Measurements from ENCODE around the gene SHB. TPM values are rescaled to one million over a fixed set of nuclear protein-coding genes. Genes with fewer than 3 reads are reported as not detected.

The SHB gene
- total RNA-seq, 1 experiment from 2014 or later: 12.2 TPM

- no peak for TF ChIP-seq CBFB (CRISPR knock-in tag; IDR thresholded peaks at IDR 0.05; ENCODE audit: low read depth)
- no peak for TF ChIP-seq SMAD4 (CRISPR knock-in tag; IDR thresholded peaks at IDR 0.05)
- TF ChIP-seq, protein P1, sequence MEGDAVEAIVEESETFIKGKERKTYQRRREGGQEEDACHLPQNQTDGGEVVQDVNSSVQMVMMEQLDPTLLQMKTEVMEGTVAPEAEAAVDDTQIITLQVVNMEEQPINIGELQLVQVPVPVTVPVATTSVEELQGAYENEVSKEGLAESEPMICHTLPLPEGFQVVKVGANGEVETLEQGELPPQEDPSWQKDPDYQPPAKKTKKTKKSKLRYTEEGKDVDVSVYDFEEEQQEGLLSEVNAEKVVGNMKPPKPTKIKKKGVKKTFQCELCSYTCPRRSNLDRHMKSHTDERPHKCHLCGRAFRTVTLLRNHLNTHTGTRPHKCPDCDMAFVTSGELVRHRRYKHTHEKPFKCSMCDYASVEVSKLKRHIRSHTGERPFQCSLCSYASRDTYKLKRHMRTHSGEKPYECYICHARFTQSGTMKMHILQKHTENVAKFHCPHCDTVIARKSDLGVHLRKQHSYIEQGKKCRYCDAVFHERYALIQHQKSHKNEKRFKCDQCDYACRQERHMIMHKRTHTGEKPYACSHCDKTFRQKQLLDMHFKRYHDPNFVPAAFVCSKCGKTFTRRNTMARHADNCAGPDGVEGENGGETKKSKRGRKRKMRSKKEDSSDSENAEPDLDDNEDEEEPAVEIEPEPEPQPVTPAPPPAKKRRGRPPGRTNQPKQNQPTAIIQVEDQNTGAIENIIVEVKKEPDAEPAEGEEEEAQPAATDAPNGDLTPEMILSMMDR (IDR thresholded peaks at IDR 0.05): no peak; the same call in 1 of the 2 replicates
- no peak; the same call in 1 of the 2 replicates for TF ChIP-seq FOXP1 (CRISPR knock-in tag; IDR thresholded peaks at IDR 0.05; ENCODE audit: borderline replicate concordance)
- TF ChIP-seq CREB1 (CRISPR knock-in tag; IDR thresholded peaks at IDR 0.05): no peak
- no peak for TF ChIP-seq HMGXB4 (CRISPR knock-in tag; IDR thresholded peaks at IDR 0.05)
- peak; percentile 77; the same call in 1 of the 2 replicates for TF ChIP-seq ZNF281 (CRISPR knock-in tag; IDR thresholded peaks at IDR 0.05)
- TF ChIP-seq, protein P2, sequence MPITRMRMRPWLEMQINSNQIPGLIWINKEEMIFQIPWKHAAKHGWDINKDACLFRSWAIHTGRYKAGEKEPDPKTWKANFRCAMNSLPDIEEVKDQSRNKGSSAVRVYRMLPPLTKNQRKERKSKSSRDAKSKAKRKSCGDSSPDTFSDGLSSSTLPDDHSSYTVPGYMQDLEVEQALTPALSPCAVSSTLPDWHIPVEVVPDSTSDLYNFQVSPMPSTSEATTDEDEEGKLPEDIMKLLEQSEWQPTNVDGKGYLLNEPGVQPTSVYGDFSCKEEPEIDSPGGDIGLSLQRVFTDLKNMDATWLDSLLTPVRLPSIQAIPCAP (CRISPR knock-in tag; IDR thresholded peaks at IDR 0.05): no peak
- peak; percentile 92 for TF ChIP-seq TEAD4 (CRISPR knock-in tag; IDR thresholded peaks at IDR 0.05)
- TF ChIP-seq FOXK1 (CRISPR knock-in tag; IDR thresholded peaks at IDR 0.05): peak; percentile 51; the same call in 1 of the 2 replicates
- TF ChIP-seq PRRX2 (CRISPR knock-in tag; IDR thresholded peaks at IDR 0.05): no peak
- TF ChIP-seq ZNF423 (CRISPR knock-in tag; IDR thresholded peaks at IDR 0.05): peak; percentile 56; the same call in 1 of the 2 replicates
- no peak for TF ChIP-seq ATF1 (CRISPR knock-in tag; IDR thresholded peaks at IDR 0.05)
- peak; percentile 99 for TF ChIP-seq TEAD1 (CRISPR knock-in tag; IDR thresholded peaks at IDR 0.05)
- TF ChIP-seq KAT7 (CRISPR knock-in tag; IDR thresholded peaks at IDR 0.05; ENCODE audit: borderline replicate concordance): no peak
- TF ChIP-seq ZNF138 (CRISPR knock-in tag; conservative IDR thresholded peaks at IDR 0.05): no peak
- TF ChIP-seq IRF2 (CRISPR knock-in tag; IDR thresholded peaks at IDR 0.05; ENCODE audit: borderline replicate concordance, low read depth): no peak
- TF ChIP-seq, protein P3, sequence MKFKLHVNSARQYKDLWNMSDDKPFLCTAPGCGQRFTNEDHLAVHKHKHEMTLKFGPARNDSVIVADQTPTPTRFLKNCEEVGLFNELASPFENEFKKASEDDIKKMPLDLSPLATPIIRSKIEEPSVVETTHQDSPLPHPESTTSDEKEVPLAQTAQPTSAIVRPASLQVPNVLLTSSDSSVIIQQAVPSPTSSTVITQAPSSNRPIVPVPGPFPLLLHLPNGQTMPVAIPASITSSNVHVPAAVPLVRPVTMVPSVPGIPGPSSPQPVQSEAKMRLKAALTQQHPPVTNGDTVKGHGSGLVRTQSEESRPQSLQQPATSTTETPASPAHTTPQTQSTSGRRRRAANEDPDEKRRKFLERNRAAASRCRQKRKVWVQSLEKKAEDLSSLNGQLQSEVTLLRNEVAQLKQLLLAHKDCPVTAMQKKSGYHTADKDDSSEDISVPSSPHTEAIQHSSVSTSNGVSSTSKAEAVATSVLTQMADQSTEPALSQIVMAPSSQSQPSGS (CRISPR knock-in tag; IDR thresholded peaks at IDR 0.05; ENCODE audit: borderline replicate concordance, low read depth): no peak
- TF ChIP-seq NR2C2 (CRISPR knock-in tag; IDR thresholded peaks at IDR 0.05): no peak
- no peak for TF ChIP-seq JUN (CRISPR knock-in tag; IDR thresholded peaks at IDR 0.05)
- TF ChIP-seq TP53 (CRISPR knock-in tag; IDR thresholded peaks at IDR 0.05): peak; percentile 65; the same call in 1 of the 2 replicates
- TF ChIP-seq, protein P4, sequence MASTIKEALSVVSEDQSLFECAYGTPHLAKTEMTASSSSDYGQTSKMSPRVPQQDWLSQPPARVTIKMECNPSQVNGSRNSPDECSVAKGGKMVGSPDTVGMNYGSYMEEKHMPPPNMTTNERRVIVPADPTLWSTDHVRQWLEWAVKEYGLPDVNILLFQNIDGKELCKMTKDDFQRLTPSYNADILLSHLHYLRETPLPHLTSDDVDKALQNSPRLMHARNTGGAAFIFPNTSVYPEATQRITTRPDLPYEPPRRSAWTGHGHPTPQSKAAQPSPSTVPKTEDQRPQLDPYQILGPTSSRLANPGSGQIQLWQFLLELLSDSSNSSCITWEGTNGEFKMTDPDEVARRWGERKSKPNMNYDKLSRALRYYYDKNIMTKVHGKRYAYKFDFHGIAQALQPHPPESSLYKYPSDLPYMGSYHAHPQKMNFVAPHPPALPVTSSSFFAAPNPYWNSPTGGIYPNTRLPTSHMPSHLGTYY (CRISPR knock-in tag; IDR thresholded peaks at IDR 0.05): no peak
- no peak for TF ChIP-seq FOXJ3 (CRISPR knock-in tag; IDR thresholded peaks at IDR 0.05; ENCODE audit: borderline replicate concordance)
- TF ChIP-seq, protein P5, sequence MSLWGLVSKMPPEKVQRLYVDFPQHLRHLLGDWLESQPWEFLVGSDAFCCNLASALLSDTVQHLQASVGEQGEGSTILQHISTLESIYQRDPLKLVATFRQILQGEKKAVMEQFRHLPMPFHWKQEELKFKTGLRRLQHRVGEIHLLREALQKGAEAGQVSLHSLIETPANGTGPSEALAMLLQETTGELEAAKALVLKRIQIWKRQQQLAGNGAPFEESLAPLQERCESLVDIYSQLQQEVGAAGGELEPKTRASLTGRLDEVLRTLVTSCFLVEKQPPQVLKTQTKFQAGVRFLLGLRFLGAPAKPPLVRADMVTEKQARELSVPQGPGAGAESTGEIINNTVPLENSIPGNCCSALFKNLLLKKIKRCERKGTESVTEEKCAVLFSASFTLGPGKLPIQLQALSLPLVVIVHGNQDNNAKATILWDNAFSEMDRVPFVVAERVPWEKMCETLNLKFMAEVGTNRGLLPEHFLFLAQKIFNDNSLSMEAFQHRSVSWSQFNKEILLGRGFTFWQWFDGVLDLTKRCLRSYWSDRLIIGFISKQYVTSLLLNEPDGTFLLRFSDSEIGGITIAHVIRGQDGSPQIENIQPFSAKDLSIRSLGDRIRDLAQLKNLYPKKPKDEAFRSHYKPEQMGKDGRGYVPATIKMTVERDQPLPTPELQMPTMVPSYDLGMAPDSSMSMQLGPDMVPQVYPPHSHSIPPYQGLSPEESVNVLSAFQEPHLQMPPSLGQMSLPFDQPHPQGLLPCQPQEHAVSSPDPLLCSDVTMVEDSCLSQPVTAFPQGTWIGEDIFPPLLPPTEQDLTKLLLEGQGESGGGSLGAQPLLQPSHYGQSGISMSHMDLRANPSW (CRISPR knock-in tag; conservative IDR thresholded peaks at IDR 0.05; ENCODE audit: low read depth): no peak
- TF ChIP-seq ZBTB21 (CRISPR knock-in tag; IDR thresholded peaks at IDR 0.05; ENCODE audit: borderline replicate concordance): no peak
- no peak for TF ChIP-seq HMGA2 (CRISPR knock-in tag; IDR thresholded peaks at IDR 0.05)
- no peak for TF ChIP-seq JAZF1 (CRISPR knock-in tag; IDR thresholded peaks at IDR 0.05)
- no peak for TF ChIP-seq MYBL2 (CRISPR knock-in tag; IDR thresholded peaks at IDR 0.05)
Measured at GRCh38 chr9:38017149-38017884, 51.7 kb downstream of the SHB start (continued).

All from WTC11 (cell line).